8988T (cell line): ENCODE data around the gene PLCB4.

Source experiments
- DNase-seq: peaks from one replicate; pipeline ENCODE4 v3.0.0; 2011

The PLCB4 gene

DNA sequence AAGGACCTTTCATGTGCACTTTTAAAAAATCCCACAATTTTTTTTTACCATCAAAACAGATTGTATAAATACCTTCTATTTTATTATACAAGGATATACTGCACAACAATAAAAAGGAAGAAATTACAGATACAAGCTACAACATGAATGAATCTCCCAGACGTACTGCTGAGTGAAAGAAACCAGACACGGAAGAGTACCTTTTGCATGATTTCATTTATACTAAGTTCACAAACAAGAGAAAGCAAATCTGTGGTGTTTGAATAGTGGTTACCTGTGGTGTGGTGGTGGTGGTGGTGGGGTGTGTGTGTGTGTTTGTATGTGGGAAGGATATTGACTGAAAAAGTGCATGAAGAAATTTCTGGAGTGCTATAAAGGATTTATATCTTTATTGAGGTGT lies 6.8 kb upstream of the PLCB4 start:
- DNase-seq = no peak

DNA sequence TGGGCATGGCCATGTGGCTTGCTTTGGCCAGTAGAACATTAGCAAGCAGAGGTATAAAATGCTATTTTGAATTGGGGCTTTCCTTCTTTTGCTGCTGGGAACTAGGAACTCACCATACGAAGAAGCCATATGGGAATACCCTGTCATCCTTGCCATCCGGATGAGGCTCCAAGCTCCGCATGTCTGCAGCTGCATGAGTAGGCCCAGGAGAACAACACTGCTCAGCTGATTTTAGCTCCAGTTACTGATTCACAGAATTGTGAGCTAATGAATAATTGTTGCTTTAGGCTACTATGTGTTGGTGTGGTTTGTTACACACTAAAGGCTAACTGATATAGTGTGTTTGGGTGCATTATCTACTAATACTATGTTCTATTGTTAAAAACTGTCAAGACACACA lies 2.7 kb upstream of the PLCB4 start:
- no peak for DNase-seq

DNA sequence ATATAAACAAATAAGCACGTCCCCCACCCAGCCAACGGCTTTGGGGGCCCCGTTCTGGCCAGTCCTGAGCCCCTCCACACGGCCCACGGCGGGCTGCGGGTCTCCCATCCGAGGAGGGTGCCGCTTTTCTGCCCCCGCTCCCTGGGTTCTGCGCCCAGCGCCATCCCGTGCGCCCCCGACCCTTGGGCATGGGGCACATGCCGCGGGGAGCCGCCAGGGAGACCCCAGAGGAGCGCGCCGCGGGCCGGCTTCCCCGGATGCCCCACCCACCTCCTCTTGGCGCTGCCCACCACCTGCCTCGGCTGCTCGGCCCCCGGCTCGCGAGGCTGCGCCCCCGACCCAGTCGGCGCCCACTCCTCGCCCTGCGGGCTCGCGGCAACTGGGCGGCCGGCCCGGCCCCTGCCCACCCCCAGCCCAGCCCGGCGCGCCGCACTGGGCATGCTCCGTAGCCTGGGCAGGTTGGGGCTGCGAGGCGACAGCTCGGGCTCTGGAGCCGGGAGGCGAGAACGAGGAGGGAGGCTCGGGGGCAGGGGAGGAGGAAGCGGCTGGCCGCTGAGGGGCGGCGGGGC lies 570 bp upstream of the PLCB4 start:
- peak; percentile 77 for DNase-seq

DNA sequence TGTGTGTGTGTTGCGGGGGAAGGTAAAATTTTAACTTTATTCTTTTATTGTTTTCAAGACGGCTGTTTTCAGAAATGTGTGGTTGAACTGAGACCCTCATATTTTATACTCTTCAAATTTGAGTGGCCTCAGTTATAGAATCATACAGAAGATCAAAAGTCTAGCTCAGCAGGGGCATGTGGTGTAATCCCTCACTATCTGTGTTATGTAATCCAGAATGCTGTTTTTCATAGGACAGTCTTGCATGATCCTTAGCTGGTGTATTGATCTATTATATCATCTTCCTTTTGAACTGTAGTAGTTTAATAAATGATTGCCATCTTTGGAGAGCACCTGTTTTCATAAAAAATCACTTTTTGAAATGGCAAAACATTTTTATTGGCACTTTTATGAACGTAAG lies 1.4 kb downstream of the PLCB4 start:
- no peak for DNase-seq

DNA sequence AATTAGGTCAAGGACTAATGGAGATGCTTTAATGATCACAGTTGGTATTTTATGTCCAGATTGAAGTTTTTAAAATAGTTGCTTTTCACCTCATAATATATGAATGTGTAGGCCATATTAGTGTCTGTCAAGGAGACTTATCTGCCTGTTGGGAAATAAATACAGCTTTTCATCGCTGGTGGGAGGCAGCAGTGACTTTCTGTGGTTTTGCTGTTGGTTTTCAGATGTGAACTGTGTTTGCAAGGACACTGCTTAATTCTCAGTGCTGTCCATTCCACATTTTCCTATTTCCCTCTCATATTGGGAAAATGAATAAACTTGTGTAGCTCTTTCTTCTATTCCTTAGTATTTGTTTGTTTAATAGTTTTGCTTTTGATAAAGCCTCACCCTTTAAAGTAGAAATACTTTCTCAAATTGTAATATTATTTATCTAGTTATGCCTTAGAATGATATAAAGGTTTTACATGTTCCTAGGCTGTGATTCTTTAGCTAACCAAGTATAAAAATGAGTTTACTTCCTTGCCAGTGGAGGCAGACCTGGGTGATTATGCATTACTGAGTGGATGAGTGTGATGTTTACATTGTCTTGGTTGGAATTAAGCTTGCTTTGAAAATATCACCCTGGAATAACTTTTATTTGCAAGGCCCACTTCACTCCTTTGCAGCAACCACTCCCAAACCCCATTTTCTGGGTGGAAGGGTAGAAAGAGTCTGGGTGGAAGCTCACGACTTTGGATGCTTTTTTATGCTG lies 3.3 kb downstream of the PLCB4 start:
- DNase-seq = no peak

DNA sequence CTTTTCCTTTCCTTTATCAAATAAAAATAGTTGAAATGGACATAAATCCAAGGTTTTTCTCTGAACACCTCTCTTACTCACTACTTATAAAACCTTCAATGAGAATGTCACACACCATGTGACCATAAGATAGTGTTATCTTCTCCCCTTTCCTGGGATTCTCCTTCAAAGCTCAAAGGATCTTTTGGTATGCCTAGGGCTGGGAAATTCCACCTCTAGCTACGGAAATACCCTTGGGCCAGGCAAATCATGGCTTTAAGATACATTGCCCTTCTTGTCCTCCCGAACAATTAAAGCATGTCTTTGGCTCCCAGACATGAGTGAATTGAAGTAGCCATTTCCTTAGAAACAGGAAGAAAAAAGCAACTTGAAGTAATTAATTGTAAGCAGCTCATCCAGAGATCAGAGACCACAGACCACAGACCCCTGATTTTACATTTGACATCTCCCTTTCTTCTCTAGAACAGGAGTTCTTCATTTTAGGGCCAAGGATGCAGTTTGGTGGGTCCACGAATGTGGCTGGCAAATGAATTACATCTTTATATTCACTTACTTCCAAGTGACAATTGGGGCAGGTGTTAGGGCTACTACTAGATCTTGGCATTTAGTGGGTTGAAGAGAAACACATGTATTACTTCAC lies 4.1 kb downstream of the PLCB4 start:
- DNase-seq = no peak

DNA sequence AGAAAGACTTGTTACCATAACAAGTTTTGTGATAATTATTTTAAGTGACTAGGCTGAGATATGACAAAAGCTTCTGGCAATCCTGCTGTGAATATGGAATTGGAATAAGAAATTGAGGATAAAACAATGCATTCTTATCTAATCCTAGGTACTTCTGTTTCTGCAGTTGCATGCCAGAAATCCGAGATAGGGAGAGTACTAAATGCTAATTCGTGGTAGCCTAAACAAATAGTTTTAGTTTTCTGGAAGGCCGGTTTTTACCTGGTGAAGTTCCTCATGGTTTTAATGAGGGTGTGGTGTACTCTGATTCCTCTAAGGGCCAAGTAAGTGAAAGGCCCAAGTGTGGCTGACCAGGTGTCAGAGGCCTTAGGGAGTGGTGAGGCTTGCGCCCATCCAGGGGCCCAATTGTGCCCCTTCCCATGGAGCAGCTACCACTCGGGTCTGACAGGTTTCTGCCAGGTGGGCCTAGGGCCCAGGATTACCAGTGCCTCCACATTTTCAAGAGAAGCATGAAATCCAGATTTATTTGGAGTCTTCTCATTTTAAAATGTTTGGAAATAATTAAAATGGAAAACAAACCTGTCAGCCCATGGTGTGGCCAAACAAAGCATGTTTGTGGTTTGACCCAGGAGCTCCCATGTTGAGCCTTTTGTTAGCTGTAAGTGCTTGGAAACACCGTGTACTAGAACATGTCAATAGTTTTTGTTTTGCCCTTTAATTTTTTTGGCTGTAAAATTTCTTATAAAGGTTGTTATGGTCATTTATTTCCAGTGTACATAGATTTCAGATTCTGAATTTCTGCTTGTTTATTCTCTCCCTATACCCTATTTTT lies 6.6 kb downstream of the PLCB4 start:
- DNase-seq = no peak

DNA sequence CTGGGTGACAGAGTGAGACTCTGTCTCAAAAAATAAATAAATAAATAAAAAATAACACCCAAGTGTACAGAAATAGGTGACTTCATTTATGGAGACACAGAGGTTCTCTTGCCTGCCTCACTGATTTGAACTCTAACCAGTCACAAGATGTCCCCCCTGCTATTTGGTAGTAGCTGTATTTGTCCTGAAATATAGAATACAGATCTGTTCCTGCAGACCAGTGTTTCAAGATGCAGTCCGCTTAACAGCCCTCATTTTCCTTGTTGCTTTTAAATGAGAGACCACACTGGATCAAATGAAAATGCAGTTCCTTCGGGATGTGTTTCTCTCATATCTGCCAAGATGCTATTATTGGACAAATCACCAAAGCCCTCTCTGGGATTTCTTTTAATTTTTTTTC lies 7.6 kb downstream of the PLCB4 start:
- no peak for DNase-seq

DNA sequence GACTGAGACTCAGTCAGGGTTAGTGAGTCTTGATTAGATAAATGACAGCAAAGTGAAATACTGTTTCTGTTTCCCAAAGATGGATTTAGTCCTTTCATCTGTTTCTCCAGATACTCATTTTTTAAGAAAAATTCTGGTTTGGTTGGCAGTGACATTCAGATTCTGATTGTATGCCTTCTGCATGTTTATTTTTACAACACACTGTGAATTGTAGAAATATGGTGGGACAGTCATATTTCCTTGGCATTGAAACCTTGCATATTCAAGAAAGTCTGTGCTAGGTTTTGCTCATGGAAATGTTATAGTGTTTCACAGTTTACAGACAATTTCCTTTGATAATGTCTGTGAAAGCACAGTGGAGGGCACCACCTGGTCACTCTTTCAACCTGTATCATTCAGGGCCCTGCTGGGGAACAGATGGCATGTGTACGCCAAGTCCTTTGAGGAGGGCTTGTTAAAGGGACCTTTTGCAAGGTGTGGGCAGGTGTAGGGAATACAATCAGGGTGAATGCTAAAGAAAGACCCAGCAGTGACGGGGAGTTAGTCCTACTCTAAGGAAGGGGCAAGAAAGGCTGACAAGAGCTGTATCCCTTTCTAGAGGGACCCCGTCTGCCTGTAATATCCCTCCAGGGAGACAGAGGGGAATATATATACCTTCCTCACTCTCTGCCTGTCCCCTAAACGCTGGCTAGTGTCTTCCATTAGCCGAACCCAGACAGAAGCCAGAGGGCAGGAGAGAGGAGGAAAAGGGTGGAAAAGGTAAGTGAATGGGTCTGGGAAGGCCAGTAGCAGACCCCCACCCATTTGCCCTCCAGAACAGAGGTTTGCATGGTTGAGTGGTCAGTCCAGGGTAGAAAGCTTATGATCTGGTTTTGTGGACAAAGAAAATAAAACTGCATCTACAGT lies 10.2 kb downstream of the PLCB4 start:
- DNase-seq = no peak

DNA sequence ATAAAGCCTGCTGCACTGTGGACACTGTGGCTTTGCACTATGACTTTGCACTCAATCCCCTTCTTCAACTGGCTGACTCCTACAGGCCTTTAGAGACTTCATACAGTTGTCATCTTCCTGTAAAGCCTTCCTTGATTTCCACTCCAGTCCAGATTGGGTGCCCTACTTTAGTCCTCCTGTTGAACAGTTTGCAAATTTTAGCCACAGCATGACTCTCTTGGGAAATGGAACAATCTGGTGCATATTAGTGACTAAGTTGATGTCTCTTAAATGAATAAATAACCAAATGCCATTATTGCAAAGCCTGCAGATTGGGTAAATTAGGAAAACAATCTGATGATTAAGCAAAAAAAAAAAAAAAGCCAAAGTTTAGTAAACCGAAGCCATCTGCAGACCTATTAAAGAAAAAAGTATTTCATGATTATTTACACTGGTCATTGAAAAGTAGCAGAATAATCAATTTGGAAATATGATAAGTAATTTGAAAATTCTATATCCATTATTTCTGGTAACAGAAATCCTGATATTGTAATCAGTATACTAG lies 12.6 kb downstream of the PLCB4 start:
- no peak for DNase-seq

DNA sequence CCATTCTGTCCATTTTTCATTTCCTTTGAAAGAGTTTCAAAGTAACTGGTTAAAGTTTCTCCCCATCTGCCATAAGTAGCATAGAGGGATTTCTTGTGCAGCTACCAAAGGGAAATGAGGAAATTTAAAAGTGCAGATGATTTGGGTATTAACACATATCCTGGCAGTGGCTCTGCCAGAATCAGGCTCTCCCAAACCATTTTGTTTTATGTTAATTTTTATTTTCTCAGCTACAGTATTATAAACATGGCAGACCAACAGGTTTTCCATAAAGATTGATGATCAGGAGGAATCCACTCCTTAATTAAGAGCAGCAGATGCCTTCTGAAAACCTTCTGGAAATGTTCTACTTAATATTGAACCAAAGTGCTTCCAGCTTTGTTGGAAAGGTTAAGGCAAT lies 13.9 kb downstream of the PLCB4 start:
- no peak for DNase-seq

DNA sequence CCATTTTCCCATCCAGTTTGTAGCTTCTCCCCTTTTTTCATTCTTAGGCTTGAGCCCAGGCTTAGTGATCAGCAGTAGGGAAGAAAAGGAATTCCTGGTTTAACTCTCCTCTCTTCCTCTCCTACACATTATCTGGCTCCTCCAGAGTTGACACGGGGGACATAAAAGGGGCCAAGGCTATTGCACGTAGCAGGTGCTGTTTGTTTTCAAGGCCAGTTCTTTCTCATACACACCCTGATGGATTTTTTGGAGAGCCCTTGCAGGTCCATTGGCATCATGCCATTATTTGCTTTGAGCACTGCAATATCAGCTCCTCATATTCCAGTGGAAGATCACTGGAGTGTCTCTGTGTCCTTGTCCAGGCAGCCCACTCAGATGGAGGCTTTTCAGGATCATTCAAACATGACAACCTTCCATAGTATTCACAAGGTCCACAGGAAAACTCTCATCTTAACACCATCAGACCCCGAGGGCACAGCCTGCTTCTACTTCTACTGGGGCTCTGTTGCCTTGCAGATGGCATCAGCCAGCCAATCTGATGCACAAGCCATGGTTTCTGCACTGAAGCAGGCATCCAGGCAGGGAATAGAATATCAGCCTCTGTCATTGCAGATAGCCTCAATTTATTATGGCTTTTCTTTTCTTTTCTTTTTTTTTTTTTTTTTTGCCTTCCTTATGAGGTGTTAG lies 18.8 kb downstream of the PLCB4 start:
- no peak for DNase-seq

DNA sequence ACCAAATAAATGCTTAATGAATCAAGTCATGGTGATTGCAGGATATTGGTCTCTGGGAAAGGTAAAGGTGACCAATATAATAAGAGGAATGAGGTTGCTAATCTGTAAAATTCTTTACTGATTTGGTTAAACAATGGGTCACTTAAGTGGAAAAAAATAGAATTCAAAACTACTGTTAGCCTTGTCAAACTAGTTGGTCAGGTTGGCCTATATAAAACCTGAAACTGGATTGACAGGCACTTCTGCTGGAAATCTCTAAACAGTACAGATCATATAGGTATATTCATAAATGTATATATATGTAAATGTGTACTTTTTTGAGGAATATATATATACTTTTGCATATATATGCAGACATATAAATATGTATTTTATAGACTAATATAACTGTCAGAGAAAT lies 19.7 kb downstream of the PLCB4 start:
- no peak for DNase-seq

DNA sequence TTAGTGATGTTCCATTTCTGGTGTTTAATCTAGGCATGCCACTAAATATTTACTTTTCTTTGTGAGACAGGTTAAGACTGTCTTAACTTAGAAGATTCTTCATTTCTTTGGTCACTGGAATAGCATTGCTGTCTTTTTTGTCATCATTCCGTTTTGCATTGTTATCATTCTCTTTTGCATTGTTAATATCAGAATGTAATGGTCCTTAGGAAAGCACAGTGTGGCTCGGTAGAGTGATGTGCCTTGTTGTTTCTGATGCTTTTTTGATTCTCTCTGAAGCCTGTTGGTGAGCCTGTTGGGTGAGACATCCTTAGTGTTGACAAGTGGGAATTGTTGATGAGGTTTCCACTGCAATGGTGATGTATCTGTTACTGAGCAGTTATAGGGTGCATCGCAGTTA lies 23.2 kb downstream of the PLCB4 start:
- DNase-seq = no peak

DNA sequence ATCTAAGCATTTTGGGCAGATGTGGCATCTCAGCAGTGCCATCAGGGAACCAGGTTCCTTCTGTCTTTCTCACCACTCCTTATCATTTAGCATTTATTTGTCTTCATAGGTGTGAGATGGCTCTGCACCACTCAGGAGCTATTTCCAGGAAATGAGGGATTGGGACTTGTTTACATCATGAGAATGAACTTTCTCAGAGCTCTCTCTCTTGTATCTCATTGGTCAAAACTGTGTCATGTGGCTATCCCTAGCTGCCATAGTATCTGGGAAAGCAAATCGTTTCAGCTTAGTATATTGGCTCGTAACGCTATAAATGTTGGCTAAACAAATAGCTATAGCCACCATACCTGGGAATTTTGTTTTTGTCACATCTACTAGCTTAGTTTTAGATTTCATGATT lies 23.8 kb downstream of the PLCB4 start:
- DNase-seq = no peak

DNA sequence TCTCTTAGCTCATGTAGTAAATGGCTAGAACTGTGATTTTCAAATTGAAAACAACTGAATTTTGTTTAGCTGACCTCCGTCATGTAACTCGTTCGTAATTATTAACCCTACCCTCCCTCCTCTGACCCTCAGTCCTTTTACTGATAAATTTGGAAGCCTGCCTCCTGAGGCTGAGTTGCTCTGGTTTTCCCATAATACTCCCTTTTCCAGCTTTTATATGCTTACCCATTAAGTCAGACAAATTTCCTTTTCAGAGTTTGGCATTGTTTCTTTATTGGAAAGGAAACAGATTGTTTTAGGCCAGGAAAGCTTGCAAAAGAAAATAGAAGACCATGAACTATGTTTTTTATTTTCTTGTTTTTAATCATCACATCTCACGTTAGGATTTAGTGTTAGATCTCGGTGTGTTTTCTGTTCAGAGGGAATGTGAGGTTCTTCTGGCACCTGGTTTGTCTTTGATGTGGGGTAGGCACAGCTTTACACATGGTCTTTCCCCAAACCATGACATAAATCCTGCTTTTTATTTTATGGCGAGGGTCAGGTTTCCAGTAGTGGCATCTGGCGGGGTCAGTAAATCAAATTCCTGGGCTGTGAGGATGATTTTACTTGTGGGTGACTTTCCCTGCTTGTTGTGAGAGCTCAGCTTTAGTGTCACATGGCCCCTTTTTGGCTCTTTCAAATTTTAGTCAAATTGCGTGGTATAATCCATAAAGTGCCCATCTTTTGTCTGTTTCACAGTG lies 24.5 kb downstream of the PLCB4 start:
- no peak for DNase-seq

DNA sequence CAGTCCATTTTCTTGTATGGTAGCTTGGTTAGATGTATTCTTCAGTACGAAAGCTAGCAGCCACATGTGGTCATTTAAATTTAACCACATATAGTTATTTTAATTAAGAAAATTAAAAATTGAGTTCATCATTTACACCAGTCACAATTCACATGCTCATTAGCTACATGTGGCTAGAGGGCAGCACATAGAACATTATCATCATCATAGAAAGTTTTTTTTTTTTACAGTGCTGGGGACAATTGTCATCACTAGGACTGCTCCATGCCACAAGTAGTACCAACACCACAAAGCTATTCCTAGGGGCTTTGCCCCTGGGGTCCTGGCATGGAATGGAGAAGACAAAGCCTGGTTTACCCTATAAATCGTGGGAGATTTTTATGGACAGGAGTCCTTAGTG lies 30.5 kb downstream of the PLCB4 start:
- DNase-seq = no peak

DNA sequence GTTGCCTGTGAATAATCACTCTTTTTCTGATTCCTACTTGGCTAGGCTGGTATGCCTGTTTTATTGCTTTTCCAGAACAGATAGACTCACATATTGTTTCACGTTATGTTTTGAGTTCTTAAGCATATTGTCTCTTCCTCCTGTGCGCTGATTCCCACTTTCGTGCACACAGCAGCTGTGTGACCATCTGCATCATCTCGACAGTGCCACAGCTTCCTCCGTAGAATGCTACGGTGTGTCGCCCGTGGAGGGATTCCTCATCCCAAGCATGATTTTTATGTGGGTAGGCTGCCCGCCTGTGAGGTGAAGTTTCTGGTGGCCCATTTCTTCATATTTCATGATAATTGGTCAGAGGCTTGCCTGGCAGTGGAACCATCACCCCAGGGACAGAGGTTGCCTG lies 31.8 kb downstream of the PLCB4 start:
- DNase-seq = no peak

DNA sequence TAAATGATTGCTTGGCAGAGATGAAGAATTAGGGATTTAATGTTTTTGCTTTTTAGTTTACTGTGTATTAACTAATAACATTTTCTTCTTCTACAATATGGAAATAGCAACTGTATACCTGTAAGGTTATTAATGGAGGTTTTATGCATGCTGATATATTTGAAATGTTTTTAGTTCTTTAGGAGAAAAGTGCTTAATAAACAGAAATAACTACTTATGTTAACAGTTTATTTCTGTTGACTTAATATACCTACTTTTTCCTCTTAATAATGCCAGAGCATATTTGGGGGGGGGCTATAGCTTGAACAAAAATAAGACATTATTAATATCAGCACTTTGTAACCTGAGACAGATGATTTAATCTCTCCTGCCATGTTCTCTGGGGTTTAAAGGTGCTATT lies 33.6 kb downstream of the PLCB4 start:
- no peak for DNase-seq

DNA sequence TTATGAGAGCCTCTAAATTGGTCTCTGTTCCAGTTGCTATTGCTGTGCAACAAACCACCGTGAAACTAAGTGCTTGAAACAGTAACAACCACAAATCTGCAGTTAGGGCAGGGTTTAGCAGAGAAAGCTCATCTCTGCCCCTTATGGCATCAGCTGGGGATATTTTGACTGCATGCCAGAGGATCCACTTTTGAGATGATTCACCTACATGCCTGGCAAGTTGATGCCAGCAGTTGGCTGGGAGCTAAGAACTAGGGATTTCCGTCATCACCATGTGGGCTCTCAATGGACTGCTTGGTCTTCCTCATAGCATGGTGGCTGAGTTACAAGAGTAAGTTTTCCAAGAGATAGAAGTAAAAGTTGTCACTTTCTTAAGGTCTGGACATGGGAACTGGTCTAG lies 35.1 kb downstream of the PLCB4 start:
- no peak for DNase-seq

DNA sequence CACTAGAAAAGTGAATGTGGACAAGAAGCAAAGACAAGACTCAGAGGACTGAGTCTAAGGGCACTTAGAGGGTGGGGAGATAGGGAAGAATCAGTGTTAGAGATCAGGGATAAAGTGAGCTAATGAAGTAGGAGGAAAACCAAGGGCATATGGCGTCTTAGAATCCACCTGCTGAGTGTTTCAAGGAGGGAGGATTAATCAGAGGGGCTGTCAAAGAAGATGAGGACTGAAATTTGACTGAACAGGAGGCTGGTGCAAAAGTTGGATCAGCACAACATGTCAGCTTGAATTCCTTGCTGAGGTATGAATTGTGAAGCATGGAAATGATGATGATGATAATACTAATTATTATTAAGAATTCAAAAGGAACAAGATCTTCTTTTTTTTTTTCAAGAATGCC lies 39.4 kb downstream of the PLCB4 start:
- no peak for DNase-seq
